Cerebellar nuclear complex (tissue), 1 donor: ENCODE data around the gene SLC22A12.

Source experiments
- DNase-seq, 2 experiments: peaks; one replicate each; lab custom pipeline; 2025; lab: John Stamatoyannopoulos, UW

Gene SLC22A12

DNA sequence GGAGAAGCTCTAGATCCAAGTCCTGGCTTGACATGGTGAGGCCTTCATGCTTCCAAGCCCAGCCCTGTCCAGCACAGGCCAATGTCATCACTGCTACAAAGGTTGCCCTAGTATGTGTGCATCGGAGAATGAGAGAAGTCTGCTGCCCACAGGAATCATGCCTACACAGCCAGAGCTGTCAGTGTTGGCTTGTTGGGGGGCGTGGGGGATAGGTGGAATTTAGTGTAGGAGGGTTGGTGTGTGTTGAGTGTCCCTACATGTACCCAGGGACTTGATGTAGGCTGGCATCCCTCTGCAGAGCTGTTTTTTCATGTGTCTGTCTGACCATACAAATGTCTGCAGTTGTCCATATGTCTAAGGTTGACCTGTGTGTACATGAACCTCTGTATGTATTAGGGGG is 37.6 kb downstream of the SLC22A12 start:
- no peak for DNase-seq

DNA sequence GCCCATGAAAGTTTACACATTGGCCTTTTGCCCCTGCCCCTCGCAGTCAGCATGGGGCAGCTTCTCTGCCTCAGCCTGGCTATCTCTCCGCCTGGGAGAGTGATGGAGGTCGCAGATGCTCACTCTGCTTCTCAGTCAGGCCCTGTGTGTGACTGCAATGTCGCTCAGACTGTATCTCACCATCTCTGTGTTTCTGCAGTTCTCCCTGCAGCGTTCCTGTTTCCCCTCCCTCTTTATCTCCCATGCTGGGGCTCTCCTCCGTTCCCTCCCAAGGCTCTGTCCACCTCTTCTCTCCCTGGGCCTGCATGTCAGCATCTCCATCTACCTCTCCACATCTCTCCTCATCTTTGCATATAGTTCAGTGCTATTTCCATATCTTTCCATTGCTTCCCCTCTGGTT is 38.1 kb downstream of the SLC22A12 start:
- DNase-seq: no peak

DNA sequence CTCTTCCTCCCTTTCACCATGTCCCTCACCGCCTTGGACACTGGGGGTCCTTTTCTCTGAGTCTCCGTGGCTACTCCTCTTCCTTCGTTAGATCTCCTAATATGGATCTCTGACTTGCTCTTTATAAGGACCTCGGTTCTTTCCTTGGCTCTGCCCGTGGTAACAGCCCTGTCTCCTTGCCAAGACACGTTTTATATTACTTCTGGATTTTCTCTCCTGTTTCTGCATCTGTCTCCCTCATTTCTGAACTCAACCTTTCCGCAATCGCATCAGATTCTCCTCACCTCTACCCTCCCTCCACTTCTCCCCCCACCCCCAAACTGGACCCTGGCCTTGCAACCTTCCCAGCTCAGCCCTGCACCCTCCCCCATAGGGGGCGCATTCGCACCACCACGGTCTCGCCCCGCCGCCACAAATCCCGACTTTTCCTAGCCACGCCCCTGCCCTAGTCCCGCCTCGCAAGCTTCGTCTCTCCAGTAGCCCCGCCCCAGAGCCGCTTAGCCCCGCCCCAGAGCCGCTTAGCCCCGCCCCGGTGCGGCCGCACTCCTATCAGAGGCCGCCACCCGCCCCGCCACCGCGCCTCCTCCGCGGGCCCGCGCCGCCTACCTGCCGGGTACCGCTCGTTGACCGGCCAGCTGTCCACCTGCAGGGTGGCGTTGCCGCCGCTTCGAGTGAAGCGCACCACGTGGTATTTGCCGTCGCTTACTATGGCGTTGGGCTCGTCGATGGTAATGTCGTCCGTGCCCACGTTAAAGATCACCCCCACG is 39.0 kb downstream of the SLC22A12 start:
- no peak for DNase-seq

DNA sequence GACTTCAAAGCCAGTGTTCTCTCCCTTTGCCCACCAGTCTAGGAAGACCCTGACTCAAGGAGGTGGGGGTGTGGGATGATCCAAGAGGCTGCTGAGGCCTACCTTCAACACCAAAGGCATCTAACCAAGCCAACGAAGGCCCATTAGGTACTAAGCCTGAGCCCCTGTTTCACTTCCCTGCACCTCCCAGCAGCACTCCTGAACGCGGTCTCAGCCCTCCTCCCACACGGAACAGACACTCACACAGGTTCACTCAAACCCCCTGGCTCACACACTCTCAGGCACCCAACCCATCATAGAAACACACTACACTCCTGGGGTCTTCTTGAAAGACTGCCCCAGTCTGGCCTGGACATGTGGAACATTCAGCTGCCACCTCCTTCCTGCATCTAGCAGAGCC is 40.7 kb downstream of the SLC22A12 start:
- no peak for DNase-seq

DNA sequence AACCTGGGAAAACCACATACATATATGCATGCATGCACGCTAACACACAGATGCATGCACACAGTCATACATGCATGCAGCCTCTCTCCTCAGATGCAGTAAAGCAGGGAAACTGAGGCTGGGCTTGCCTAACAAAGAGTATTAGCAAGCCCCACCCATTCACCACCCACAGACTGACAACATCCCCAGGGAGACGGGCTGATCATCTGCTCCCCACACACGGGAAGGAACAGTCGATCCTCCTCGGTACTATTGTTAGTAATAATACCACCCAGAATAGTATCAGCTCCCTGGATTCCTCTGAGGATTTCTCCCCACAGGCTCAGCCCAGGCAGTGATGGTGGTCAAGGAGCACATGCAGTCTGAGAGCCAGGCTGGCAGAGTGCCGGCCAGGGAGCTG is 41.2 kb downstream of the SLC22A12 start:
- no peak for DNase-seq

DNA sequence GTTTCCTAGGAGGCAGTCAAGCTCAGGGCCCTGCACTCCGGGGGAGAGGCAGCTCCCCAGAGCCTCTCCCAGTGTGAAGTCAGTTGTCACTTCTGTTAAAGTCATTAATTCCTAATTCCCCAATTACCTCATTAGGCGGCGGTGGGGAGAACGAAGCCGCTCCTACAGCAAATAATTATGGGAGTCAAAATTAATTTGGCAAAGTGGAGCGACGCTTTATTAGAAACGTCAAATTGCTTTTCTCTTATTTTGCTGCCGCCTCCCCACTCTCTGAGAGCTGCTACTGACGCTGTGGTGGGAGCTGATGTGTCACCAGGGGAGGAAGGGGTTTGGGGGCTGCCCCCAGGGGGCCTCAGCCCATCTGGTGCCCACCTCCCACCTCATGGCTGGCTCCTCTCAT is 41.6 kb downstream of the SLC22A12 start:
- DNase-seq: no peak

DNA sequence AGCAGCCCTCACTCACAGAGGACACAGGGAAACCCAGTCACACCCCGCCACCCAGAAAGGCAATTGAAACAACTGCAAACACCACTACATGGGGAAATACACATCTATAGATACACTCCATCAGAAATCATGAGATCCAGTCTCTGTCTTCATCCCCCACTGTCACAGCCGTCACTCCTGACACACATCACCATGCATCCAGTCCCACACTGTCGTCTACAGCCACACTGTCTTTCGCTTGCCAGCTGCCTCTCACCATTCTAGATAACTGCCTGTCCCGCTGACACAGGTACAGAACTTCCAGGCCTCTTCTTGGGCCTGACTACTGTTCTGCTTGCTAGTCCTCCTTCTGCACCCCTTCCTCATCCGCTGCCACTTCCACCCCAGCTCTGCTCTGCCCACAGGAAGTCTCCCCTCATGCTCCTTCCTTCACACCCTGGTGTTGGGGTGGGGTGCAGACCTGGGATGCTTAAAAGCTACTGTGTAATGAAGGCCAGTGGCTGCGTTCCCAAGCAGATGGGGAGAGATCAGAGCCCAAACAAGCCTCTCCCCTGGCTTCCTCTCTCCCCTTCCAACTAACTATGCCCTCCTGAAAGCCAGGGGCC is 42.6 kb downstream of the SLC22A12 start:
- DNase-seq: no peak

DNA sequence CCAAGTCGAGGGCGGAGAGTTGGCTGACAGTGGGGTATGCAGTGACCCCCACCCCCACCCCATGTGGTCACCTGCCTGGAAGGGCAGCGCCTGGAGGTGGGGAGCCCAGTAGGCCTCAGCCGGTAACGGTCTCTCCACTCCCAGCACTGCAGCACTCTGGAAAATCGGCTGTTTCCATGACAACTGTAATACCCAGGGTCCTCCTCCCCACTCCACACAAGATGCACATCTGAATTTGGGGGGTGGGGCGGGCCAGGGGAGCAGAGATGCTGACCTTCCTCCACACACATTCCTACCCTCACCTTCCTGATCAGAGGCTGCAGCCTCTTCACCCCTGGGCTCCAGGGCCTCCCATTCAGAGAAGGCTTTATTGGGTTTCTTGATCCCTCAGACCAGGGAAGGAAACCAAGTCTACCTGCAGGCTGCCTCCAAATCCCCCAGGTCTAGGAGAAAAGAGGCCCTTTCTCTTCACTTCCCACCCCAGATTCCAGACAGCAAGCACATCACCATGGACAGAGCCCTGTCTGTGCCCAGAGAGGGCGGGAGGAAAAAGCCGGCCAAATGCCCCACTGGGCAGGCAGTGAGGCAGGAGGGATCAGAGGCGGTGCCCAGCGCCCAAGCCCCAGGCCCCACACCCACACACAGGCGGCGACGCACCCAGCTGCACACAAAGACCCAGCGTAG is 46.5 kb downstream of the SLC22A12 start:
- no peak for DNase-seq

DNA sequence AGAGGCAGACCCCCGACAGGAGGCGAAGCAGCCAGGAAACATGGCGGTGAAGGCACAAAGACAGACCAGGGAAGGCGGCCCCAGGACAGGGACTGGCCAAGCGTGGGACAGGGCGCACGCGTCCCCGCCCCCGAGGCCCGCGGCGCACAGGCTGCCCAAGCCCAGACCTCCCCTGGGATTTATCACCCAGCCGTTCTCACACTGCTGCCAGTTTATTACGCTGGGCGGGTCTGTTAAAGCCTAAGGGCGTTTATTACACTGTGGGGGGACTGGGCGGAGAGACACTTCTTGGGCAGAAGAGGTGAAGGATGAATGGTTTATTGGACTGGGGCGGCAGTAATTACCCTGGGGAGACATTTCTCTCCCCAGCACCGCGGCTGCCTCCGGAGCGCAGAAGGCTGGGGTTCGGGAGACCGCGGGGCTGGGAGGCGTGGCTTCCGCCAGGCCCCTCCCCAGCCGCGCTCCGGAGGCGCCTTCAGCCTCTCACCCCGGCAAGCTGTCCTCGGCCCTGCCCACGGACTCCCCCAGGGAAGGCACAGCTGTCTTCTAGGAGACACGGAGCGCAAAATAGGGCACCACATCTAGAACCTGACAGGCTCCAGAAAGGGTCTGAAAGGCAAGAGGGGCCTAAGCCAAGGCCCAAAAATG is 47.1 kb downstream of the SLC22A12 start:
- no peak for DNase-seq

DNA sequence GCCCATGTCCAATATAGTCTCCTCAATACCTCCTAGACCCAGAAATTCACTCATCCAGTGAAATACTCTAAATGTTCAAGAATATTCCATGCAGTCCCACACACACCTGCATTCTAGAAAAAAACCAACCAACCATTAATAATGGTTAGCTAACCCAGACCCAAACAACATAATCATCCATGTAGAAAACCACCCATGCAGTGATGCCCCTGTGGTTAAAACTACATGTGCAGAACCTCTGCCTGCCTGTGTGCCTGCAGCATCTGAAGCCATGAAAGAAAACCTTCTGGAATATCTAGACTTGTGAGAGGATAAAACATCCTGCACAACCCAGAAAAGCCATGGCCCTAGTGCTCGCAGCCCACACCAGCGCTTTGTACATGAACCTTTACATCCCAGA is 47.8 kb downstream of the SLC22A12 start:
- DNase-seq: no peak

DNA sequence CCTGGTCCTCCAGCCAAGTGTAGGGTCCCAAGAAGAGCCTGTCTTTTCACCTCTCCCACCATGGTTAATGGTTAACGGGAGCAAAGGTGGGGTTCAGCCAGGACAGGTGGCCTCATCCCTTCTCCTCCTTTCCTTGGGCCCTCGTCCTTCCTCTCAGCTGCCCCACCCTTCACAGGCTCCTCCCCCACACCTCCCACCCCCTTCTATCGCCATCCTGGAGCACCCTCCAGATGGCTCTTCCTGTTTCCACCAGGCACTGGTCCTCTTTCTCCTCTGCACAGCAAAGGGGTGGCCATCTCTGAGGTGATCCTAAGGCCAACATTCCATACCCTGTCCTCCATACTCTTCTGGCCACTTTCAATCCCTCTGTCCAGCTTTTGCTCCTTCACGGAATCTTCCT is 48.9 kb downstream of the SLC22A12 start:
- DNase-seq: no peak

DNA sequence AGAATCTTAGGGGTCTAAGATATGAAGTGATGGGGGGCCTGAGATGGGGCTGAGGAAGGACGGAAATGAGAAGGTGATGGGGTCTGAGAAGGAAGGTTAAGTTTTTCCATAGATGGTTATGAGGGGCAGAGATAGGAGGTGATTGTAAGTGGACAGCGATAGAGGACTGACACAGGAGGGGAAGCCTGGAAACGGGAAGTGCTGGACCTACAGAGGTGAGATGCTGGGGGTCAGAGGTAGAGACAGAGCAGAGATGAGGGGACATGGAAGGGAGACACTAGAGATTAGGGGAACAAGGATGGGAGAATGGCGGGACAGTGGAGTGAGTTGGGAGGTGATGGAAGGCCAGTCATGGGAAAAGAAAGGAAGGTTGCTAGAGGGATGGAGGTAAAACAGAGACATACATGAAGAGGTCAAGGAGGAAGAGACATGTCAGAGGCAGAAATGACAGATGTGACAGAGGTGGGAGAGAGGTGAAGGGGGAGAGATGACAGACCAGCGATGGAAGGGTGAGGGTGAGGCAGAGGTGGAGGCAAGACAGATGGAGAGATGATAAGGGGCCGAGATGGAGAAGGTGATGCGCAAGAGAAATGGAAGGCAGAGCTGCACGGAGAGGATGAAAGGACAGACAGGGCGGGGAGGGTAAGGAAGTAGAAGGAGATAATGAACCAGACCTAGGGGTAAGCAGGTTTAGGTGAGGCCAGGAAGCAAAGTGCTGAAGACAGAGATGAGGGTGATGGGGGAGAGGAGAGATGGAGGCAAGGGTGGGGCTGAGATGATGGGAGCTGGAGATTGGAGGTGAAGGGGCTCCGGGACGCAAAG is 50.8 kb downstream of the SLC22A12 start:
- DNase-seq: no peak

DNA sequence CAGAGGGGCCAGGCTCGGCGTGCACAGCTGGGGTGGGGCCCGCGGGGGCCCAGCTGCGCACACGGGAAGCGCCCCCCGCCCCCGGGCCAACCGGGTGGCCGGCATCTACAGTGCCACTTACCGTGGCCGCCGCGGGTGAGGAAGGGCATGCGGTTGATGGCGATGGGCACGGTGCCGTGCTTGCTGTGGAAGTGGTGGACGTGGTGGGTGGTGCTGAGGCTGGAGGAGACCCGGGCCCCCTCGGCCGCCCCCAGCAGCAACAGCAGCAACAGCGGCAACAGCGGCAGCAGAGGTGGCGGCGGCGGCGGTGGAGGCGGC is 51.4 kb downstream of the SLC22A12 start:
- no peak for DNase-seq

DNA sequence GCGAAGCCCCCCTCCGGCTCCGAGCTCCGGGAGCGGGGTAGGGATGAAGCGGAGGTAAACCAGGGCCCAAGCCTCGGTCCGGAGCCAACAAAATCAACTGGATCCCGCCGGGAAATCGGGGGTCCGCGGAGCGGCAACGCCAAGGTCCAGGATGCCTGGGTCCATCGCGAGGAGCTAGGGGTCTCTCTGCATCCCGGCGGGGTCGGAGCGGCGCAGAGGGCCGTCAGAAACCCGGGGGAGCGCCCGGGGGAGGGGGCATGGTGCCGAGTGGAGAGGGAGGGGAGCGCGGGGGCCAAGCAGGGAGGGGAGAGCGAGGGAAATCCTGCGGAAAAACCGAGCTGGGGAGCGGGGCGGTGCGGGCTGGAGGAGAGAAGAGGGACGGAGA is 51.8 kb downstream of the SLC22A12 start:
- DNase-seq: no peak

DNA sequence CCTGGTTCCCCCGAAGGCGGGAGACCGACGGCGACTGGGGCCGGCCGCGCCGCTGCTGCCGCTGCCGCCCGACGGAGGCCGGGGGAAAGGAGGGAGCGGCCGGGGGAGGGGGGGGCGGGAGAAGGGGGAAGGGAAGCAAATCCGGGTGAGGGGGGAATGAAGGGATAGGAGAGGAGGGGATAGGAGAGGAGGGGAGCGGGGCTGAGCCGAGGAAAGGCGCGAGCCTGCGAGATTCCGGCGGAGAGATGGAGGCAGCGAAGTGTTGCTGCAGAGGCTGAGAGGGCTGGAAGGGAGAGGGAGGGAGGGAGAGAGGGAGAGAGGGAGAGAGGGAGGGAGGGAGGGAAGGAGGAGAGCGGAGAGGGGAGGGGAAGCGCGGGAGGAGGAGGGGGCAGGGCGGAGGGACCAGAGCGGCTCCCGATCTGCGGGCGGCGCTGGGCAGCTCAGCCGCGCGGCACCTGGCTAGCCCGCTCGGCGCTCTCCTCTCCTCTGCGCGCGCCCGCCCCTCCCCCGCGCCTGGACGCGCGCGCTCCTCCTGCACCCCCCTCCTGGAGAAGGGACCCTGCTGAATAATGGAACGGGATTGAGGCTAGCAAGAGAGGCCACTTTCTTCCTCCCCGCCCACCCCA is 52.3 kb downstream of the SLC22A12 start:
- peak in 1 of 2 experiments; percentile 37 for DNase-seq

DNA sequence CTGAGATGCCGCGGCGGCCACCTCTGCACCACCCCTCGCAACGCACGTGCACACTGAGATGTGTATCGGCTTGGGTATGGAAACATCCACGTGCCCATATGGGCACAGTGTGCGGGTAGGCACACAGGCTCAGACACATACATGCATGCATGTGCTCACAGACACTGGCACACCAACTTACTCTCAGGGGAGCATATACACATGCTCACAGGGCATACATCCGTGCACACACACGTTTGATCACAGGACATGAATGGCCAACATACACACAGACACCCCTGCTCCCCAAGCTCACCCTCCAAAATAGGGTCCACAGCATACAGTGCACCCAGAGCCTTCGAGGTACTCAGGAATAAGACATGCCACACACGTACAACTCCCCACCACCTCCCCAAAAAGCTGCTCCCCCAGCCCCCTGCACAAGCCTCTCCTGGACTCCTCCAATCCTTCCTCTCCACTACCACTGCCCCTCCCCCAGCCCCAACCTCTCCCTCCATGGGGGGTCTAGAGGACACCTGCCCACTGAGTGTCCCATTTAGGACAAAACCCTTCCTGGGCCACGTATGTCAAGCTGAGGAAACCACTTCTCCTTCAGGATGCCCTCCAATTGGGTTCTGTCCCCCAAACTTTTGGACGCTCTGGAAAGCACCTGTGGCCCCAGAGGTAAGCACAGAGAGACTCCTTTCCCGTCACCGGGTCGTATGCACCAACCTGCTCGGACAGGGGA is 53.1 kb downstream of the SLC22A12 start:
- no peak for DNase-seq

DNA sequence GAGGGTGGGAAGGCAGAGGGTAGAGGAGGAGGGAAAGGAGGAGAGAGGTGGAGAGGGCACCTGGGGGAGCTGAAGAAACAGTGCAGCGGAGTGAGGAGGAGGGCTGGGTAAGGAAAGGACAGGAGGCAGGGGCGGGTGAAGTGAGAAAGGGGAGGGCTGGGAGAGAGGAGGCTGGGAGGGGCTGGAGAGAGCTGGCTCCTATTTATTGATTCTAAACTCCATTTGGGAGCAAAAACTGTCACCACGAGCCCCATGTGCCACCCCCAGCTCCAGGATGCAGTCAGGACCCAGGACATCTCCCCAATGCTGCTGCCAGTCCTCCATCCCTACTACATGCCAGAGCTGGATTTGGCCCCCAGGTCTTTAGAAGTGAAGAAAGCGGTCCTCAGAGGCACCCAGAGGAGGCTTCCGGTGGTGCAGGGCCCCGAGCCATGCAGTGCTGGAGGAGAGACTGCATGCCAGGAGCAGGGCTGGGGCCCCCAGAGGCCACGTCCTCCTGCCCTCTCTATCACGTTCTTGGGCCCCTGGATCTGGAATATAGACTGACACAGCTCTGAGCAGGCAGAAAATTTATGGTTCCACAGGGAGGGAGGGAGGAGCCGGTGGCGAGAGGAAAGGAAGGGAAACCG is 53.7 kb downstream of the SLC22A12 start:
- no peak for DNase-seq

DNA sequence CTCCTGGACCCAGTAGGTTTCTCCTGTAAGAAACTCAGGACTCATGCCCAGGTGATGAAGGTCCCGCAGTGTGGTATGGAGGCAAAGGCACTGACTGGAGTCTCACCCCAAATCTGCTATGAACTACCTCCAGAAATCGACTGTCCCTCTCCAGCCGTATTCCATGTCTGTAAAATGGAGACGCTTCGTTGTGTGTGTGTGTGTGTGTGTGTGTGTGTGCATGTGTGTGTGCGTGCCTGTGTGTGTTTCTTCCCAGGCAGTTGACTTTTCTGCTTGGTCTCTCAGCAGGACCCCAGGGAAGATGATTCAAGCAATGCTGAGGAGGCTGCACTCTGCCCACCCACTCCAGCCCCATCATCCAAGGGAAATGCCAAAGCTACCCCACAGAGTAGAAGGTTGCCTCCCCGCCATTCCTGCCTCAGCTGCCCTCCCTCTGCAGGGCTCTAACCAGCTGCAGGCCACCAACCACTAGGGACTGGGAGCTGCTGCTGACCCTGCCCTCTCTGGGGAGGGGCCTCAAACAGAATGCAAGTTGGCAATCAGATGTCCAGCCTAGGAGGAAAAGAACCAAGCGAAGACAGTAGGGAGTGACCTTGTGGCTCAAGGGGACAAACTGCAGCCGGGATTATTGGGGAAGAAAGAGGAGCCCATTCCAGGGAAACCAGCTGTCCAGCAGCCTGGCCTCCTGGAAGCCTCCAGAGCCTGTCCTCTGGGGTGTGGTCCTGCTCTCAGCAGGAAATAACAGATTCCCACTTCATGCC is 56.2 kb downstream of the SLC22A12 start:
- DNase-seq: no peak

DNA sequence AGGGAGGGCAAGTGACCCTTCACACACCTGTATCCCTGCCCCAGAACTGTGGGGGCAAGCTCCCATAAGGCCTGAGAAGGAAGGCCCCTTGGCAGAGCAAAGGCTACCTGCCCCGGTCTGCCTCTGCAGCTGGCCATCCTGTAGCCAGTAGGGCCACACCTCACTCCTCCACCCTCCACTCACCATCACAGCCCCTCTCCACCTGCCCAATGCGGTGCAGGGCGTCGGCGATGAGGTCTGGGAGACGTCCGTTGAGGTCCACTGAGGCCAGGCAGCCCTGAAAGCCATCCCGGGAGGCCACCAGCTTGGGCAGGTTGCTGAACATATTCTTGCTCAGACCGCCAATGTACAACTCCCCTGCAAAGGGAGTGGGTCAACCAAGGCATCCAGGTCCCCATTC is 57.5 kb downstream of the SLC22A12 start:
- no peak for DNase-seq

DNA sequence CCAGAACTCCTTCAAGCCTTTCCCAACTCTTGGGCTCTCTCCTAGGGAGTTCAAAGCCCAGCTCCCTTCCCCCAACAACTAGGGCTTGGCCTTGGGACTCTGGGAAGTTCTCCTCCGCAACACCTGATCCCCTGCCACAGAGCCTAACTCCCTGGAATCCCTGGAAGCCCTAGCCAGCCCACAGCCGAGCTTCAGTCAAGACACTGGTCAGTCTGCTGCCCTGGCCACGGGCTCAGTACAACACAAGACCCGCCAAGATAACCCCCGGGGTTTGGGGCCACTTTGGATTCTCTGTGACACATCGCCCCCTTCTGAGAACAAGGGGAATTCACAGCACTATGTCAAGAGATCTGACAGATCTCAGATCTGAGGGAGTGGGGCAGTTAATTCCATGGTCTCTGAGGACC is 58.3 kb downstream of the SLC22A12 start:
- DNase-seq: no peak
